ENCODE results near the gene TMEM214.
A peak's percentile ranks its signal among the peaks of the same experiment; 100 is the strongest.

The TMEM214 gene

GRCh38 chr2:27032495-27033252 lies at the start of gene TMEM214:
TSS of gene TMEM214 (plus strand) at chr2:27032965. CDS start at chr2:27033016, 51 bp downstream.
- peak; percentile 78 for DNase-seq (ENCODE audit: low read depth)

DNA sequence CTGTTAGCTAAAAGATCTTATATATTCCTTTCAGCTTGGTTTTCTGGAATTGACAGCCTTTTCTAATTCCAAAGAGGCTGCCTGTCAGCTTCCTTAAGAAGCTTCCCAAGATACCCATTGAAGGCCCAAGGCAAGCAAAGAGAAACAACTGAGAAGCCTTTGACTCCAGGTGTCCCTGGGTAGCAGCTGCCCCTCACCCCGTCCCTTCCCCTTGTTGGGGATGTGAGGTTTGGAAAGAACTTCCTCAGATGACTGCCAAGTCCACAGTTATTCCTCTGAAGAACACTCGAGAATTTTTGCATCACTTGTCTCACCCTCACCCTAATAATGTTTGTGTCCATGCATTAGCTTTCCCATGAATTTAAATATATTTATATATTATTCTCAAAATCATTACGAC lies 49.0 kb upstream of the TMEM214 start:
- DNase-seq (ENCODE audit: low read depth) = no peak

GRCh38 chr2:26985807-26986206 lies 47.0 kb upstream of the TMEM214 start:
- no peak for DNase-seq (ENCODE audit: low read depth)

- no peak for DNase-seq (ENCODE audit: low read depth)
Observed at GRCh38 chr2:26986576-26986975, 46.2 kb upstream of the TMEM214 start.

DNA sequence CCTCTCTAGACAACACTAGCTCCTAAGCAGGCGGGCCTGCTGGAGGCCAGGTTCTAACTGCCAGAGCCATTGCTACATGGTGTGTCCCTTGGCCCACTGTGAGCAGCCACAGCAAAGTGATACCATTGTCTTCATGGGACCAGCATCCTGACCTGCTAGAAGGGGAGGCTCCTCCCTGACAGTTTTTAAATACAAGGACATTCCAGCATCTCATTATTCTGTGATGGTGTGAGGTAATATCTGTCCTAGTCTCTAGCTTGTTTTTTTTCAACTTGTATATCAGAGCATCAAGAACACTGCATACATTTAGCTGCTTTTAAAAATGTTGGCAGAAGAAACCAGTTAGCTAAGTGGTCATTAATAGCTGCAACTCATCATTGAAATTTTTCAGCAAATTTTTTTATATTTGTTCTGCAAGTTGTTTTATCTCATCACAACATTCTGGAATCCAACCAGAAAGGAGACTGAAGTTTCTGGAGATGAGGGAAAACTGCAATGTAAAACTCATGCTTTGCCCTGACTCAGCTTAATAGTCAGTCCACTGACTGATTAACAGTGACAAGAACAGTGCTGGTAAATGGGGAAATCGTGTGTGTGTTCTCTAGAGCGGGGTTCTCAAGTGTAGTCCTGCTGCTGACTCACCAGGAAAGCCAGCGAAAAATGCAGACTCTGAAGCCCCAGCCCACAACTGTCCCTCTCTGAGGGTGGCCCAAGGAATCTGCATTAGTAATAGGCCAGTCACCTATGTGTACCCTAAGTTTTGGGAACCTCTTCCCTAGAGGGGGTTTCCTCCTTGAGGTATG lies 44.5 kb upstream of the TMEM214 start:
- peak; percentile 67 for DNase-seq (ENCODE audit: low read depth)

DNA sequence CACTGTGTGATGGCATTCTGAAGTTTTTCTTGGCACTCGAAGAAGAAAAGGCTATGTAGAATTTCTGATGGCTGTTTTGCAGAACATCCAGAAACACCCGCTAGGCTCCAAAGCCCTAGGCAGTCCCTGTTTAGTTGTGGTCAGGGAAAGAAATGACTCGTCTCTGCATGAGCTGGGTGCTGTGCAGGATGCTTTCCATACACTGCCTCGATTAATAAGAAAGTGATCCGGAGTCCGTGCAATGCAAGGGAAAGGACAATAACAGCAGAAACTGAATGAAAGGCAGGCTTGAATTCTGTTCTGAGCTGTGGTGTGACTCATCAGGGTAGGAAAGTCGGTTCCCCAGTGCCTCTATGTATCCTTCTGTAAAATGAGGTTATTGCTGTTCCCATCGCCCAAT lies 43.6 kb upstream of the TMEM214 start:
- peak; percentile 37 for DNase-seq (ENCODE audit: low read depth)

DNA sequence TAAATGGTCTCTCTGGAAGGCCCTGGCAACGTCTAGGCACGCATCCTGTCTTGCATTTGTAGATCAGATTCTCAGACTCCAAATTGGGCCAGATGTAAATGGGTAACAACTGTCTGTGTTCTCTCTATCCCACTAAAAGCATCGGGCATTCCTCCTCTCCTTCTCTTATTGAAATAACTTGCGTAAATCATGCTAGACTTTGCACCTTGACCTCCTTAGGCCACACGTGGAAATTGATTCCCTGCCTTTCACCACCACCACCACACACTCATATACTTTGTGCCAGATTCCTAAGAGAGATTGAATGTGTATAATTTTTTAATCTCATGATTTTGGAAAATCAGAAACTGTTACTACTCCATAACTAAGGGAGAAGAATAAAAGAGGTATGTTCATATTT lies 41.0 kb upstream of the TMEM214 start:
- DNase-seq (ENCODE audit: low read depth) = no peak

GRCh38 chr2:26993768-26994167 lies 39.0 kb upstream of the TMEM214 start:
- DNase-seq (ENCODE audit: low read depth) = no peak

- DNase-seq (ENCODE audit: low read depth) = no peak
Observed at GRCh38 chr2:26994983-26995382, 37.8 kb upstream of the TMEM214 start.

DNA sequence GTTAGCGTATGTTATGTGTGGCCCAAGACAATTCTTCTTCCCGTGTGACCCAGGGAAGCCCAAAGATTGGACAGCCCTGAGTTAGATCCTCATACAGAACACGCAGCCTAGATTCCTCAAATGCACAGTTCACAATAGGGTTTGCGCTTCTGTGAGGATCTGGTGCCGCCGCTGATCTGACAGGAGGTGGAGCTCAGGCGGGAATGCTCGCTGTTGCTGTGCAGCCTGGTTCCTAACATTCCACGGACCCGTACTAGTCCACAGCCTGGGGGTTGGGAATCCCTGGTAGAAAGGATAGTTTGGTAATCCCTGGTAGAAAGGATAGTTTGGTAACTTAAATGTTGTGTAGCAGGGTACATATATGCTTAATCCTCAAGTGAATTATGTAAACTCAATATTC lies 35.4 kb upstream of the TMEM214 start:
- no peak for DNase-seq (ENCODE audit: low read depth)

GRCh38 chr2:26998323-26998722 lies 34.4 kb upstream of the TMEM214 start:
- DNase-seq (ENCODE audit: low read depth) = no peak

DNA sequence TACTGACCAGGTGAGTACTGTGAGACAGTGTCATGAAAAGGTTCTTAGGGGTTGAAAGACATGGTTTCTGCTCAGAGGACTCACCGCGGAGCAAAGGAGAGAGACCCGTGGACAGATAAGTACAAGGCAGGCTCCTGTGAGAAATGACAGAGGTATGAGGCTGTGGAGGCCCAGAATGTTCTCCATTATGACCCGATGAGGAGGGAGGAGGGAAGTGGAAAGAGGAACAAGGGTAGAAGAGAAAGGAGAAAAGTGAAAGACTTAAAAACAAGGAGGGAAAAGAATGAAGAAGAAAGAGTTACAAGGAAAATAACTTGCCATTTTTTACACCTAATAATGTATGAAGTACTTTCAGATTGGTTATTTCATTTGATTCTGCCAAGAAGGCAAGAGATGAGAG lies 32.5 kb upstream of the TMEM214 start:
- no peak for DNase-seq (ENCODE audit: low read depth)

DNA sequence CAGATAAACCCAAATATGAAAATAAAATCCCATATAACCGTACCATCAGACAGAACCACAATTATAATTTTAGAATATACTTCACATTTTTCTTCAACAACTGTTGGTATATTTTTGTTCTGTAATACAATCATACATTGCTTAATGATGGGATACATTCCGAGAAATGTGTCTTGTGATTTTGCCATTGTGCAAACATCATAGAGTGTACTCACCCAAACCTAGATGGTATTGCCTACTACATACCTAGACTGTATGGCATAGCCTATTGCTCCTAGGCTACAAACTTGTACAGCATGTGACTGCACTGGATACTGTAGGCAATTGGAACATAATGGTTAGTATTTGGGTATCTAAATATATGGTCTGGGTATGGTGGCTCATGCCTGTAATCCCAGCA lies 31.8 kb upstream of the TMEM214 start:
- DNase-seq (ENCODE audit: low read depth) = no peak

GRCh38 chr2:27001950-27002349 lies 30.8 kb upstream of the TMEM214 start:
- no peak for DNase-seq (ENCODE audit: low read depth)

DNA sequence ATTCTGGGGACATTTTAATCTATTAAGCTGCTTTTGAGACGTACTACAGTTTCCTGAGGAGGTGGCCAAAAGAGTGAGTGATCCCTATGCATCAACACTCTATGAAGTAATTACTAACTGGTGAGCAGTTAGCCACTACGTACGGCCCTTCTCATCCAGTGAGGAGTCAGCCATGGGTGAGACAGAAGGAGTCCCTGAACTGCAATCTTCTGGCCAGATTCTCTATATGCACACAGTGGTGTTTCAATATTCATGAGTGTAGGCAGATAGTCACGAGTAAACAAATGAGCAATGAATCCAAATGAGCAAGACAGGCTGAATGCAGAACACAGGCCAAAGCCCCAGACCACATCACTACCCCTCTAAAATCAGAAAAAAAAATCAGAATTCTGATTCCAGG lies 29.8 kb upstream of the TMEM214 start:
- no peak for DNase-seq (ENCODE audit: low read depth)

- DNase-seq (ENCODE audit: low read depth) = no peak
Observed at GRCh38 chr2:27003857-27004256, 28.9 kb upstream of the TMEM214 start.

GRCh38 chr2:27006602-27007415 lies 26.0 kb upstream of the TMEM214 start:
- DNase-seq (ENCODE audit: low read depth) = no peak

DNA sequence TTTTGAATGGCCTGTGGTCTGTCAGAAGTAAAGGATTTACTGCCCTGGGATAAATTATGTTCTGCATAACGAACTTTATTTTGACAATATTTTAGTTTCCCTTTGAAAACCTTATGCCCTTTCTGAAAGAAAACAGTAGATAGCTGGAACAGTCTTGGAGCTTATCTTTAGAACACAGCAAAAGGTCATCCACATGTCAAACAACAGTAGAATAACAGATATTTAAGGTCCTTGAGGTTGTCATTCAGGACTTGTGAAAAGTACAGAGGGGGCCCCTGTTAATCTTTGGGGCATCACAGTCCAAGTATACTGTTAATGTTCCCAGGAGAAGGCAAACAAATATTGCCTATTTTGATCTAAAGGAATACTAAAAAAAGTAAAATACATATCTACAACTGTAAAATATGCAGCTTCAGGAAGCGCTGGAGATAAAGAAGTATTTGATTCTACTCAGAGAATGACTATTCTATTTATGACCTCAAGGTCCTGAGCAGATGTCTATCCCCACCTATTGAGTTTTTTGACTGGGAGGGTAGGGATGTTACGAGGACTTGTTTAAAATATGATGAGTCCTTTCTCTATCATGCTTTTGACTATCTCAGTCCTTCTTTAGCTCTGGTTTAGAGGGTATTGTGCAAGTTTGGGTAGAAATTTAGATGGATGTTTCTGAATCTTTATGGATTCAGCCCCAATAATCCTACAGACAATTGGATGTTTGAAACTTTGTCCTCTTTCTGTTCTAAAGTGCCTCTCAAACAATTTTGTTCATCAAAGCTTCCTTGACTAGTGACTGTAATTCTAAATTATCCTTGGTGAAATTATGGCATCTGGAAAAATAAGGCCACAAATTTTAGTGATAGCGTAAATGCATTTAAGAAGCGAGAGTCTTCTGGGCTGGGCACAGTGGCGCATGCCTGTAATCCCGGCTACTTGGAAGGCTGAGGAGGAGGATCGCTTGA lies 25.1 kb upstream of the TMEM214 start:
- DNase-seq (ENCODE audit: low read depth) = no peak

GRCh38 chr2:27008678-27009077 lies 24.1 kb upstream of the TMEM214 start:
- DNase-seq (ENCODE audit: low read depth) = no peak

DNA sequence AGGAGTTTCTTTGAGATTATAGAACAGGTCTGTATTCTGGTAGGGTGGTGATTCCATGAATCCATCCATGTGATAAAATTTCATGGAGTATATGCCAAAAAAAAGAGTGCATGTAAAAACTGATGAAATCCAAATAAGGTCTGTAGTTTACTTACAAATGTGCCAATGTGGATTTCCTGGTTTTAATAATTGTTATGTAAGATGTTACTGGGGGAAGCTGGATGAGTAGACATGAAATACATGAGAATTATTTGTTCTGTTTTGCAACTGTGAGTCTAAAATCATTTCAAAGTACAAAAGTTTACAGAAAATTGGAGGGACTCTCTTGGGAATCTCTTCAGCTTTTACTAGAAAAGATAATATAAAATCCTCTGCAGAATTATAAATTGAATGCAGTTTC lies 23.7 kb upstream of the TMEM214 start:
- no peak for DNase-seq (ENCODE audit: low read depth)

DNA sequence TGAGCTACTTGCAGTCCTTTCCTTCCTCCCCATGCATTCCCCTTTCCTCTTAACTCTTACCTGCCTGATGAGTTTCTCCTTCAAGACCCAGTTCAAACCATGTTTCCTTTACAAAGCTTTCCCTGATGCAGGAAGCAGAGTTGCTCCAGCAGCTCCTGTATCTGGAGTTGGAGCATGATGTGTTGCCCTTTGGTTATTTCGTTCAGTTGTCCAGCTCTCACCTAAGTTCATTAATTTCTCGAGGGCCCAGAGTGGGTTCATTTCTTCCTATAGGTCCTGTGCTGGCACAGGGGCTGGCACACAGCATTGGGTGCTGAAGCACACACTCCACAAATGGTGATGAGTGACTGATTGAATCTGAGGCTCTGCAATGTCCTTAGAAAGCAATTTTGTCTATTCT lies 23.0 kb upstream of the TMEM214 start:
- DNase-seq (ENCODE audit: low read depth) = no peak
